Measurements from ENCODE around the gene CCDC93.

Gene CCDC93

DNA sequence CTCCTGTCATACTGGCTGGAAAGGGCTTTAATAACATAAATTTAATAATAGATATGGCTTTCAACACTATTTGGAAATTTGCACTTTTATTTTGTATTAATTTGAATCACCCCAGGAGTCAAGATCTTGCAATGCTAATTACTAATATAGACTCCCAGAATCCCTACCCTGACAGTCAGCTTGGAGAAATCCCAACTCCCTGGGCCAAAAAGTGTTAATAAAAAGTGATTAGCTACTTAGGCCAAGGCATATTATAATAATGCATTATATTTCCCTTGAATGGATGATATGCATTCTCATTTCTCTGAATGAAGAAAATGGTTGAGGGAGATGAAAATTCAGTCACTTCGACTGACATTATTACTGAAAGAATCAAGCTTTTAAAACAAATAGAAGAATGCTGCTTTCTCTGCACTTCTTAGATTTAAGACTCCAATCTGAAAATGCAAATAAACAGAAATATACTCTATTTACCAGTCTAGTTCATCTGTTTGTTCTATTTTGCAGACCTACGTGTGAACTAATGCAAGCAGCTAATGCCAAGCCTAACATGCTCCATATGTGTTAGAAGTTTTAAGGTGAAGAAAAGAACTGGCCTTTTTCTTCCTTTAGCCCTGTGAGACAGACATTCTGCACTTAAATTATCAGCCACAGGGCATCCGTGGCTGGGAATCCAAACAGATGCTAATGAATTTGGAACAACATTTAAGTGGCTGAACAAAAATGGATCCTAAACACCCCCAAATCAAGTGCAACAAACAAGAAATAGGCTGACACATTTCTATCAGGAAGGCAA lies 40.5 kb upstream of the CCDC93 start:
- H4K20me1 ChIP-seq (ENCODE audit: control insufficient read depth, insufficient read depth, low read depth, low read length), result no peaks in the 10 kb centered on the region
- H3K27ac ChIP-seq (ENCODE audit: low read depth, low read length), result peak overlapping the region; percentile 94
- H3K9me2 ChIP-seq (replicated peaks; ENCODE audit: control insufficient read depth, low read length), result no peaks in the 10 kb centered on the region
- no peak for TF ChIP-seq EZH2phosphoT487 (IDR thresholded peaks at IDR 0.05; ENCODE audit: borderline replicate concordance, low read length)
- TF ChIP-seq, protein P1, sequence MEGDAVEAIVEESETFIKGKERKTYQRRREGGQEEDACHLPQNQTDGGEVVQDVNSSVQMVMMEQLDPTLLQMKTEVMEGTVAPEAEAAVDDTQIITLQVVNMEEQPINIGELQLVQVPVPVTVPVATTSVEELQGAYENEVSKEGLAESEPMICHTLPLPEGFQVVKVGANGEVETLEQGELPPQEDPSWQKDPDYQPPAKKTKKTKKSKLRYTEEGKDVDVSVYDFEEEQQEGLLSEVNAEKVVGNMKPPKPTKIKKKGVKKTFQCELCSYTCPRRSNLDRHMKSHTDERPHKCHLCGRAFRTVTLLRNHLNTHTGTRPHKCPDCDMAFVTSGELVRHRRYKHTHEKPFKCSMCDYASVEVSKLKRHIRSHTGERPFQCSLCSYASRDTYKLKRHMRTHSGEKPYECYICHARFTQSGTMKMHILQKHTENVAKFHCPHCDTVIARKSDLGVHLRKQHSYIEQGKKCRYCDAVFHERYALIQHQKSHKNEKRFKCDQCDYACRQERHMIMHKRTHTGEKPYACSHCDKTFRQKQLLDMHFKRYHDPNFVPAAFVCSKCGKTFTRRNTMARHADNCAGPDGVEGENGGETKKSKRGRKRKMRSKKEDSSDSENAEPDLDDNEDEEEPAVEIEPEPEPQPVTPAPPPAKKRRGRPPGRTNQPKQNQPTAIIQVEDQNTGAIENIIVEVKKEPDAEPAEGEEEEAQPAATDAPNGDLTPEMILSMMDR (IDR thresholded peaks at IDR 0.05; ENCODE audit: low read depth, low read length, poor library complexity, severe bottlenecking), result no peak
- no peaks in the 10 kb centered on the region for H3K27me3 ChIP-seq (ENCODE audit: control insufficient read depth, low read length)
- no peaks in the 10 kb centered on the region for H3K79me2 ChIP-seq (ENCODE audit: control insufficient read depth, low read length)
- H3K36me3 ChIP-seq (ENCODE audit: control insufficient read depth, low read length), result no peaks in the 10 kb centered on the region
- peak overlapping the region; percentile 83 for H3K4me2 ChIP-seq (ENCODE audit: low read length)
- H3K4me3 ChIP-seq (ENCODE audit: low read length), result peak overlapping the region; percentile 67
- peaks cover 70% of the 10 kb centered on the region for H3K4me1 ChIP-seq (ENCODE audit: control insufficient read depth, low read length)
- no peaks in the 10 kb centered on the region for H3K9me3 ChIP-seq (ENCODE audit: control insufficient read depth, insufficient read depth, low read length)
- peaks cover 17% of the 10 kb centered on the region for H3F3A ChIP-seq (ENCODE audit: control insufficient read depth, insufficient read depth)

DNA sequence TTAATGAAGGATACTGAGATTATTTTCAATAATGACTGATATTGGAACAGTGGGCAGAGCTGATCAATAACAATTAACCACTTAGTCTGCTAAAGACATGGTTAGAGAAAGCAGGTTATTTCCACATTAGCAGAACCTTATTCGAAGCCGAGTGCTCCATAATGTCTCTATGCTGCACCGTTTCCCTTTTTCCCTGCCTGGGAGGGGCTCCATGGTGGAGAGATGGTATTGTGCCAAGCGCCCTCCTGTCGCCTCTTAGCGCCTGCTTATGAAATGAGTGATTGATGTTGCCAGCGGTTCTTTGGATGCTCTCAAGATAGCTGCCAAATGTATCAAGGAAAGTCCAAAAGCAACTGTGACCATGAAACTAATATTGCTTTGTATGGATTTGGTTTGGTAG lies 39.8 kb upstream of the CCDC93 start:
- Histone ChIP-seq H3F3A (ENCODE audit: control insufficient read depth, insufficient read depth) (peaks cover 17% of the 10 kb centered on the region), H3K4me1 (ENCODE audit: control insufficient read depth, low read length) (peaks cover 72% of the 10 kb centered on the region), H3K9me3 (ENCODE audit: control insufficient read depth, insufficient read depth, low read length) (no peaks in the 10 kb centered on the region), H3K4me3 (ENCODE audit: low read length) (no peak overlapping the region), H3K79me2 (ENCODE audit: control insufficient read depth, low read length) (no peaks in the 10 kb centered on the region), H3K27me3 (ENCODE audit: control insufficient read depth, low read length) (no peaks in the 10 kb centered on the region), H3K27ac (ENCODE audit: low read depth, low read length) (no peak overlapping the region), H4K20me1 (ENCODE audit: control insufficient read depth, insufficient read depth, low read depth, low read length) (no peaks in the 10 kb centered on the region), H3K36me3 (ENCODE audit: control insufficient read depth, low read length) (no peaks in the 10 kb centered on the region), H3K9me2 (replicated peaks; ENCODE audit: control insufficient read depth, low read length) (no peaks in the 10 kb centered on the region), H3K4me2 (ENCODE audit: low read length) (no peak overlapping the region)
- TF ChIP-seq, protein P1 (IDR thresholded peaks at IDR 0.05; ENCODE audit: low read depth, low read length, poor library complexity, severe bottlenecking), result no peak
- no peak for TF ChIP-seq EZH2phosphoT487 (IDR thresholded peaks at IDR 0.05; ENCODE audit: borderline replicate concordance, low read length)

DNA sequence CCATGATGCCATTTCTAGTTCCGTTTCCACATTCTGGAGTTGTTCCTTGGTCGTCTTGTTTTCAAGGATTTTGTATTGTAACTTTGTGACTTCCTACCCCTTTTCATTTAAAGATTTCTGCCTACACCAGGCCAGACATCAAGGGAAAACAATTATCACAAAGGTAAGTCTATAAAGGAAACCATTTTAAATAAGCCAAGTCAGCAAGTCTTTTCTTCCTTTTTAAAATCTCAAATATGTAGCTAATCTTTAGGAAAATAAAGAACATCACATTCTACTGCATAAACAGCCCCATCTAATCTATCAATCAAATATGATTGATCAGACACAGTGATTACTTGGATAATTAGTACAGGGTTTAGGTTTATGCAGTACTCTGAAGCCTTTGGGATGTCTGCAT lies 38.6 kb upstream of the CCDC93 start:
- Histone ChIP-seq H3K9me2 (replicated peaks; ENCODE audit: control insufficient read depth, low read length) (no peaks in the 10 kb centered on the region), H3K27me3 (ENCODE audit: control insufficient read depth, low read length) (no peaks in the 10 kb centered on the region), H3K79me2 (ENCODE audit: control insufficient read depth, low read length) (no peaks in the 10 kb centered on the region), H3K36me3 (ENCODE audit: control insufficient read depth, low read length) (no peaks in the 10 kb centered on the region), H4K20me1 (ENCODE audit: control insufficient read depth, insufficient read depth, low read depth, low read length) (no peaks in the 10 kb centered on the region), H3K9me3 (ENCODE audit: control insufficient read depth, insufficient read depth, low read length) (no peaks in the 10 kb centered on the region), H3K27ac (ENCODE audit: low read depth, low read length) (no peak overlapping the region), H3F3A (ENCODE audit: control insufficient read depth, insufficient read depth) (peaks cover 17% of the 10 kb centered on the region), H3K4me3 (ENCODE audit: low read length) (no peak overlapping the region), H3K4me2 (ENCODE audit: low read length) (no peak overlapping the region), H3K4me1 (ENCODE audit: control insufficient read depth, low read length) (peaks cover 73% of the 10 kb centered on the region)
- no peak for TF ChIP-seq EZH2phosphoT487 (IDR thresholded peaks at IDR 0.05; ENCODE audit: borderline replicate concordance, low read length)
- TF ChIP-seq, protein P1 (IDR thresholded peaks at IDR 0.05; ENCODE audit: low read depth, low read length, poor library complexity, severe bottlenecking), result no peak
